Measurements from ENCODE around the gene TMC3. TPM values are rescaled to one million over a fixed set of nuclear protein-coding genes. Genes with fewer than 3 reads are reported as not detected.

Gene TMC3
- total RNA-seq, 1 donor from 2014 or later = 0.13 TPM

DNA sequence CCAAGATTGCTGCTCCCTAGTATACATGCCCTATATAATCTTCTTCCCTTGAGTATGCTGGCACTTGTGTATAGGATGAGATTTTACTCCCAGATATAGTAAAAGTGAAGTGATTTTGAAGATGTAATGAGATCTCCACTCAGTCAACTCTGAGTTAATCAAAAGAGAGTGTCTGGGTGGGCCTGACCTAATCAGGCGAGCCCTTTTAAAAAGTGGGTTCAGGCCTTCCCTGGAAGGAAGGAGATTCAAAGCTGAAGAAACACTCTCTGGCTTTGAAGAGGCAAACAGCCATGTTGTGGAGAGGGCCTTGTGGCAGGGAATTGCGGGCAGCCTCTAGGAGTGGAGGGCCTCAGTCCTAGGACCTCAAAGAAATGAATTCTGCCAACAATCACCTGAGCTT lies 44.6 kb downstream of the TMC3 start:
- peaks cover 3% of the 10 kb centered on the region for H3K4me1 Mint-ChIP-seq
- no peak overlapping the region for H3K4me2 ChIP-seq
- H3K4me3 ChIP-seq = no peak overlapping the region
- DNase-seq (ENCODE audit: low spot score) = no peak
- H3K4me3 Mint-ChIP-seq = no peak overlapping the region
- no peak overlapping the region for H3K27ac Mint-ChIP-seq
- no peaks in the 10 kb centered on the region for H4K20me1 ChIP-seq (ENCODE audit: low read depth)
- H3K79me2 ChIP-seq (ENCODE audit: low read depth) = no peaks in the 10 kb centered on the region
- no peak overlapping the region for H3K9ac ChIP-seq
- H3K27me3 Mint-ChIP-seq (ENCODE audit: insufficient read depth, low read depth) = peaks cover 3% of the 10 kb centered on the region
- H3K9me3 Mint-ChIP-seq = no peaks in the 10 kb centered on the region
- H3K27me3 ChIP-seq = peaks cover 12% of the 10 kb centered on the region
- no peak overlapping the region for H3K27ac ChIP-seq
- H3K36me3 Mint-ChIP-seq = no peaks in the 10 kb centered on the region
- TF ChIP-seq EZH2 (IDR thresholded peaks at IDR 0.05) (no peak), EZH2phosphoT487 (IDR thresholded peaks at IDR 0.05) (no peak)
- TF ChIP-seq, protein P1, sequence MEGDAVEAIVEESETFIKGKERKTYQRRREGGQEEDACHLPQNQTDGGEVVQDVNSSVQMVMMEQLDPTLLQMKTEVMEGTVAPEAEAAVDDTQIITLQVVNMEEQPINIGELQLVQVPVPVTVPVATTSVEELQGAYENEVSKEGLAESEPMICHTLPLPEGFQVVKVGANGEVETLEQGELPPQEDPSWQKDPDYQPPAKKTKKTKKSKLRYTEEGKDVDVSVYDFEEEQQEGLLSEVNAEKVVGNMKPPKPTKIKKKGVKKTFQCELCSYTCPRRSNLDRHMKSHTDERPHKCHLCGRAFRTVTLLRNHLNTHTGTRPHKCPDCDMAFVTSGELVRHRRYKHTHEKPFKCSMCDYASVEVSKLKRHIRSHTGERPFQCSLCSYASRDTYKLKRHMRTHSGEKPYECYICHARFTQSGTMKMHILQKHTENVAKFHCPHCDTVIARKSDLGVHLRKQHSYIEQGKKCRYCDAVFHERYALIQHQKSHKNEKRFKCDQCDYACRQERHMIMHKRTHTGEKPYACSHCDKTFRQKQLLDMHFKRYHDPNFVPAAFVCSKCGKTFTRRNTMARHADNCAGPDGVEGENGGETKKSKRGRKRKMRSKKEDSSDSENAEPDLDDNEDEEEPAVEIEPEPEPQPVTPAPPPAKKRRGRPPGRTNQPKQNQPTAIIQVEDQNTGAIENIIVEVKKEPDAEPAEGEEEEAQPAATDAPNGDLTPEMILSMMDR (IDR thresholded peaks at IDR 0.05) = no peak
- no peaks in the 10 kb centered on the region for H3K36me3 ChIP-seq
- H3K4me1 ChIP-seq = no peaks in the 10 kb centered on the region
- H3K9me3 ChIP-seq (ENCODE audit: low read depth) = no peaks in the 10 kb centered on the region
- H3F3A ChIP-seq (ENCODE audit: low read depth) = no peaks in the 10 kb centered on the region
- H2AFZ ChIP-seq (replicated peaks) = no peak overlapping the region

DNA sequence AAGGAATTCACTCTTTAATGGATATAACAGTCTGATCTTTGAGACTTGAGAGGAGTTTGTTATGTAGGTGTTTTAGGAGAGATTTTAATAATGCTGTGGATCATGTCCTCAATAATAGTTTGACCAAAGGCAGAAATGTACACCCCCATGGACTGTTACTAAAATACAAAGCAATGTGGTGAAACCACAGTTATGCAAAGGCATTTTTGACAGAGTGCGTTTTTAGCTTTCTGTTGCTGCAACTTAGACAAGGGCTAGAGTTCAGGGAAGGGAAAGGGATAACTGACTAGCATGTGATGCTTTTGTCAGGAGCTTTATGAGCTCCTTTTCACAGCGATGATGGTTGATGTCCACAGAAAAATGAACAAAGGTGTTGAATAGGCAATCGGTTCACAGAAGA lies 46.5 kb downstream of the TMC3 start:
- Mint-ChIP-seq H3K4me1 (peaks cover 11% of the 10 kb centered on the region), H3K27me3 (ENCODE audit: insufficient read depth, low read depth) (peaks cover 5% of the 10 kb centered on the region), H3K4me3 (no peak overlapping the region), H3K27ac (no peak overlapping the region), H3K9me3 (no peaks in the 10 kb centered on the region), H3K36me3 (no peaks in the 10 kb centered on the region)
- no peak overlapping the region for H2AFZ ChIP-seq (replicated peaks)
- no peaks in the 10 kb centered on the region for H3K79me2 ChIP-seq (ENCODE audit: low read depth)
- TF ChIP-seq, protein P1 (IDR thresholded peaks at IDR 0.05) = no peak
- TF ChIP-seq EZH2phosphoT487 (IDR thresholded peaks at IDR 0.05) (no peak), EZH2 (IDR thresholded peaks at IDR 0.05) (no peak)
- H3K27ac ChIP-seq = no peak overlapping the region
- no peak overlapping the region for H3K9ac ChIP-seq
- H3F3A ChIP-seq (ENCODE audit: low read depth) = no peaks in the 10 kb centered on the region
- H4K20me1 ChIP-seq (ENCODE audit: low read depth) = no peaks in the 10 kb centered on the region
- H3K36me3 ChIP-seq = no peaks in the 10 kb centered on the region
- no peak for DNase-seq (ENCODE audit: low spot score)
- H3K4me1 ChIP-seq = no peaks in the 10 kb centered on the region
- peaks cover 16% of the 10 kb centered on the region for H3K27me3 ChIP-seq
- no peak overlapping the region for H3K4me2 ChIP-seq
- H3K9me3 ChIP-seq (ENCODE audit: low read depth) = no peaks in the 10 kb centered on the region
- no peak overlapping the region for H3K4me3 ChIP-seq

GRCh38 chr15:81326466-81327212 lies 47.4 kb downstream of the TMC3 start:
- Mint-ChIP-seq H3K4me3 (no peak overlapping the region), H3K4me1 (peaks cover 15% of the 10 kb centered on the region), H3K36me3 (no peaks in the 10 kb centered on the region), H3K27me3 (ENCODE audit: insufficient read depth, low read depth) (peaks cover 5% of the 10 kb centered on the region), H3K27ac (no peak overlapping the region), H3K9me3 (no peaks in the 10 kb centered on the region)
- DNase-seq (ENCODE audit: low spot score) = no peak
- TF ChIP-seq EZH2phosphoT487 (IDR thresholded peaks at IDR 0.05) (no peak), EZH2 (IDR thresholded peaks at IDR 0.05) (no peak)
- TF ChIP-seq, protein P1 (IDR thresholded peaks at IDR 0.05) = no peak
- H3K9ac ChIP-seq = no peak overlapping the region
- no peaks in the 10 kb centered on the region for H3K36me3 ChIP-seq
- no peaks in the 10 kb centered on the region for H3F3A ChIP-seq (ENCODE audit: low read depth)
- H3K4me2 ChIP-seq = no peak overlapping the region
- no peak overlapping the region for H2AFZ ChIP-seq (replicated peaks)
- H4K20me1 ChIP-seq (ENCODE audit: low read depth) = no peaks in the 10 kb centered on the region
- H3K4me3 ChIP-seq = no peak overlapping the region
- no peaks in the 10 kb centered on the region for H3K9me3 ChIP-seq (ENCODE audit: low read depth)
- H3K4me1 ChIP-seq = no peaks in the 10 kb centered on the region
- H3K27ac ChIP-seq = no peak overlapping the region
- peaks cover 16% of the 10 kb centered on the region for H3K27me3 ChIP-seq
- H3K79me2 ChIP-seq (ENCODE audit: low read depth) = no peaks in the 10 kb centered on the region

Measured in neural progenitor cell (in vitro differentiated cells).